ENCODE results near the gene NID2. TPM values are rescaled to one million over a fixed set of nuclear protein-coding genes. Genes with fewer than 3 reads are reported as not detected.

NID2 gene
- total and polyA plus RNA-seq, 2 donors (not counting 1 experiment from before 2014, with no cell fraction given), result not detected

GRCh38 chr14:52003324-52003723, 65.5 kb downstream of the NID2 start:
- POLR2A ChIA-PET, result no interaction called here
- H3K79me2 ChIP-seq (ENCODE audit: control insufficient read depth, insufficient read depth, low read length), result no peaks in the 10 kb centered on the region
- 100% methylated on average over 2 of the region's 3 CpGs for WGBS (ENCODE audit: insufficient coverage)

GRCh38 chr14:52002542-52002941, 66.3 kb downstream of the NID2 start:
- POLR2A ChIA-PET, result no interaction called here
- TF ChIP-seq EZH2 (IDR thresholded peaks at IDR 0.05; ENCODE audit: borderline replicate concordance, insufficient read depth, low read depth, low read length, poor library complexity, severe bottlenecking) (no peak), CTCF (IDR thresholded peaks at IDR 0.05) (no peak)
- H3K4me3 ChIP-seq (ENCODE audit: control extremely low read depth in 1 of 5, extremely low read depth in 1 of 5, insufficient read depth in 1 of 5, low read depth in 2 of 5, low read length in 4 of 5), result no peak overlapping the region
- no peaks in the 10 kb centered on the region for H3K27me3 ChIP-seq (replicated peaks in 1 of 4; ENCODE audit: control extremely low read depth in 1 of 4, control insufficient read depth in 3 of 4, insufficient read depth in 4 of 4, low read length in 3 of 4)
- DNase-seq (no peak), ATAC-seq (ENCODE audit: low read depth) (no peak)
- no peaks in the 10 kb centered on the region for H3K27me3 Mint-ChIP-seq
- H3K4me3 Mint-ChIP-seq, result no peak overlapping the region
- no peaks in the 10 kb centered on the region for H3K4me1 Mint-ChIP-seq
- H3K4me1 ChIP-seq (ENCODE audit: control insufficient read depth in 2 of 2, insufficient read depth in 2 of 2, low read length in 2 of 2), result no peaks in the 10 kb centered on the region
- no peak overlapping the region for H2AFZ ChIP-seq (ENCODE audit: insufficient read depth, low read depth, low read length, poor library complexity, severe bottlenecking)
- intact Hi-C loops (cut with micrococcal nuclease), result no loop called here
- H3K79me2 ChIP-seq (ENCODE audit: control insufficient read depth, insufficient read depth, low read length), result no peaks in the 10 kb centered on the region
- WGBS (ENCODE audit: insufficient coverage), result 100% methylated on average over 1 of the region's 4 CpGs
- no peaks in the 10 kb centered on the region for H3K9me3 Mint-ChIP-seq (ENCODE audit: insufficient read depth)
- no peak overlapping the region for H3K27ac ChIP-seq (ENCODE audit: low read length in 2 of 2)
- H4K20me1 ChIP-seq (ENCODE audit: control insufficient read depth, insufficient read depth, low read length, poor library complexity, severe bottlenecking), result peaks cover 13% of the 10 kb centered on the region
- H3K9me3 ChIP-seq (ENCODE audit: control extremely low read depth in 1 of 3, control insufficient read depth in 2 of 3, insufficient read depth in 1 of 3, low read length in 2 of 3), result no peaks in the 10 kb centered on the region
- H3K27ac Mint-ChIP-seq, result no peak overlapping the region
- H3K4me2 ChIP-seq (replicated peaks; ENCODE audit: low read depth, low read length, poor library complexity, severe bottlenecking), result no peak overlapping the region
- H3K9ac ChIP-seq (ENCODE audit: low read length), result no peak overlapping the region
- CTCF ChIA-PET, result no interaction called here
- peaks cover 20 to 85% of the 10 kb centered on the region in 2 experiments for H3K36me3 ChIP-seq (replicated peaks in 1 of 2; ENCODE audit: control extremely low read depth in 1 of 2, control insufficient read depth in 1 of 2, extremely low read depth in 1 of 2, insufficient read depth in 2 of 2, low read length in 1 of 2)

More at GRCh38 chr14:52003324-52003723, 65.5 kb downstream of the NID2 start:
- Histone ChIP-seq H3K9ac (ENCODE audit: low read length) (no peak overlapping the region), H3K36me3 (replicated peaks in 1 of 2; ENCODE audit: control extremely low read depth in 1 of 2, control insufficient read depth in 1 of 2, extremely low read depth in 1 of 2, insufficient read depth in 2 of 2, low read length in 1 of 2) (peaks cover 18 to 88% of the 10 kb centered on the region in 2 experiments), H3K4me3 (ENCODE audit: control extremely low read depth in 1 of 5, extremely low read depth in 1 of 5, insufficient read depth in 1 of 5, low read depth in 2 of 5, low read length in 4 of 5) (no peak overlapping the region), H2AFZ (ENCODE audit: insufficient read depth, low read depth, low read length, poor library complexity, severe bottlenecking) (no peak overlapping the region), H3K4me2 (replicated peaks; ENCODE audit: low read depth, low read length, poor library complexity, severe bottlenecking) (no peak overlapping the region), H4K20me1 (ENCODE audit: control insufficient read depth, insufficient read depth, low read length, poor library complexity, severe bottlenecking) (peaks cover 13% of the 10 kb centered on the region), H3K27me3 (replicated peaks in 1 of 4; ENCODE audit: control extremely low read depth in 1 of 4, control insufficient read depth in 3 of 4, insufficient read depth in 4 of 4, low read length in 3 of 4) (no peaks in the 10 kb centered on the region), H3K27ac (ENCODE audit: low read length in 2 of 2) (no peak overlapping the region), H3K9me3 (ENCODE audit: control extremely low read depth in 1 of 3, control insufficient read depth in 2 of 3, insufficient read depth in 1 of 3, low read length in 2 of 3) (no peaks in the 10 kb centered on the region), H3K4me1 (ENCODE audit: control insufficient read depth in 2 of 2, insufficient read depth in 2 of 2, low read length in 2 of 2) (no peaks in the 10 kb centered on the region)
- Mint-ChIP-seq H3K27me3 (no peaks in the 10 kb centered on the region), H3K4me3 (no peak overlapping the region), H3K4me1 (no peaks in the 10 kb centered on the region), H3K9me3 (ENCODE audit: insufficient read depth) (no peaks in the 10 kb centered on the region), H3K27ac (no peak overlapping the region)
- CTCF ChIA-PET, result no interaction called here
- intact Hi-C loops (cut with micrococcal nuclease), result no loop called here
- ATAC-seq (ENCODE audit: low read depth), result no peak
- DNase-seq, result no peak
- no peak for TF ChIP-seq CTCF (IDR thresholded peaks at IDR 0.05)
- no peak for TF ChIP-seq EZH2 (IDR thresholded peaks at IDR 0.05; ENCODE audit: borderline replicate concordance, insufficient read depth, low read depth, low read length, poor library complexity, severe bottlenecking)

All from B cell (primary cell).